Breast epithelium (tissue), 3 donors: ENCODE data around the gene ADCY1.

Source experiments
- POLR2A ChIP-seq: fragments of 450-650 bp; IDR thresholded peaks from one replicate; pipeline ENCODE4 v1.6.1; 2016; ENCODE audit warnings: antibody characterized with exemption, mild to moderate bottlenecking, moderate library complexity
- TF ChIP-seq, protein P1 (sequence below), 3 donors: fragments of 450-650 bp; IDR thresholded peaks; one replicate each; pipeline ENCODE4 v1.5.1; 2016 to 2017; ENCODE audit warnings: antibody characterized with exemption in 3 of 3, mild to moderate bottlenecking in 3 of 3, moderate library complexity in 3 of 3

DNA sequence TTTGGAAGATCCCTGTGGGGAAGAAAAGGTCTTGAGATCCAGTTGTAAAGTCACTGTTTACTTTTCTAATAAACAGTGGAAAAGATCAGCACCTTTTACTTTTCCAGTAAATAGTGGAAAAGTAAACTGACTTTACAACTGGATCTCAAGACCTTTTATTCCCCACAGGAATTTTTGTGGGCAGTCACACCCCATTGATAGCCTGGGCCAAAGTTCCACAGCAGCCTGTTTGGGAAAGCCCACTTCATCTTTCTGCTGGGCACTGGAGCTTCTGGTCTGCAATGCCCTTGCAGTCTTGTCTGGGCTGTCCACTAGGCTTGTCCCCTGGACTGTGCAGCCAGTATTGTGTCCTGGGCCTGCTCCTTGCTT is 50.2 kb downstream of the ADCY1 start:
- TF ChIP-seq POLR2A, result no peak
- TF ChIP-seq, protein P1, sequence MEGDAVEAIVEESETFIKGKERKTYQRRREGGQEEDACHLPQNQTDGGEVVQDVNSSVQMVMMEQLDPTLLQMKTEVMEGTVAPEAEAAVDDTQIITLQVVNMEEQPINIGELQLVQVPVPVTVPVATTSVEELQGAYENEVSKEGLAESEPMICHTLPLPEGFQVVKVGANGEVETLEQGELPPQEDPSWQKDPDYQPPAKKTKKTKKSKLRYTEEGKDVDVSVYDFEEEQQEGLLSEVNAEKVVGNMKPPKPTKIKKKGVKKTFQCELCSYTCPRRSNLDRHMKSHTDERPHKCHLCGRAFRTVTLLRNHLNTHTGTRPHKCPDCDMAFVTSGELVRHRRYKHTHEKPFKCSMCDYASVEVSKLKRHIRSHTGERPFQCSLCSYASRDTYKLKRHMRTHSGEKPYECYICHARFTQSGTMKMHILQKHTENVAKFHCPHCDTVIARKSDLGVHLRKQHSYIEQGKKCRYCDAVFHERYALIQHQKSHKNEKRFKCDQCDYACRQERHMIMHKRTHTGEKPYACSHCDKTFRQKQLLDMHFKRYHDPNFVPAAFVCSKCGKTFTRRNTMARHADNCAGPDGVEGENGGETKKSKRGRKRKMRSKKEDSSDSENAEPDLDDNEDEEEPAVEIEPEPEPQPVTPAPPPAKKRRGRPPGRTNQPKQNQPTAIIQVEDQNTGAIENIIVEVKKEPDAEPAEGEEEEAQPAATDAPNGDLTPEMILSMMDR (IDR thresholded peaks at IDR 0.05), result no peak
